ENCODE data around the gene FPR1.
"Not testable (repeated sequence)": the region's sequence is repeated elsewhere in the genome, so short reads cannot be mapped to it uniquely, and the experiment has no call there.

The FPR1 gene

DNA sequence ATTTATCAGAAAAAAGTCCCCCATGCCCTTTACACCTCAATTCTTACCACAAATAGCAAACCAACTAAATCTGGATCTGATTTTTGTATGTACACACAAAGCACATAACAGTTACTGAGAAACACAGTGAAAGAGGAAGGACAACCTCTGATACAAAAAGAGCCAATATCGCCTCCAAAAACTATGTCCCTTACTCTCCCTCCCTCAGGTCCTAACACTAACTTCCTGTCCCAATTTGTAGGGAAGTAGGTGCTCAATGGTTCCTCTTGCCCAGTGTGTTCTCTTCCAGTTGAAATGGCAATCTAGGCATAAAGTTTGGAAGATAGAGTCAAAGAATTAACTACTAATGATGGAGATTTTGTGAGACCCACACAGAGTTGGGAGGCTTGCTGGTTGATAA, 27.5 kb upstream of the FPR1 start:
- DNase-seq (ENCODE audit: low read depth), result no peak

DNA sequence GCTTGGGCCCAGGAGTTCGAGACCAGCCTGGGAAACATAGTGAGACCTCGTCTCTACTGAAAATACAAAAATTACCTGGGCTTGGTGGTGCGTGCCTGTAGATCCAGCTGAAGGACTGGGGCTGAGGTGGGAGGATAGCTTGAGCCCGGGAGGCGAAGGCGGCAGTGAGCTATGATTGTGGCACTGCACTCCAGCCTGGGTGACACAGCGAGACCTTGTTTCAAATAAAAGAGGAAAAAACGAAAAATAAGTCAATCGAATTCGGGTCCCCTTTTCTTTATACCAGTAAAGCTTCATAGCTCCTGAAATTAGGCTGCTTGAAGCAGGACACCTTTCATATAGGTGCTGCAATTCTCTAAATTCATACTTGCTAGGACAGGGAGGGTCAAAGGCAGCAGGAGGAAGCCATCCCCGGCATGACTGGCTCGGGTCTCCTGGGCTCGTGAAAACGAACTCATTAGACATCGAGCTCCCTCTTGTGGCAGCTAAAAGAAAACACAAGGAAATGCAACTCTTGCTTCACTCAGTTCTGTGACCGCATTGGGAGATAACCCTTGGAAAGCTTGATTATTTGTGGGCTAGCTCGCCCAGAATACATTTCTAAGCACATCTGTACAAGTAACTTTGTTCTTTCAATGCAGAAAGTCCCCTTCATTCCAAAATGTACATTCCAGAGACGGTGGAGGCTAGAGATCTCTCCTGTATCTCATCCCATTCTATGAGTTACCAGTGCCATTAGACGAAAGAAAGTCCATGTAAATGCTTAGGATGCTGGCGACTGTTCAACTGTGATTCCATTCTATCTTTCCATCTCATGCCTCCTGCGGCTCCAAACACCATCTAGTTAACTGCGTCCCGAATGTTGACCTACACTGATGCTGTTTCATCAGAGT, 26.1 kb upstream of the FPR1 start:
- DNase-seq (ENCODE audit: low read depth), result no peak

DNA sequence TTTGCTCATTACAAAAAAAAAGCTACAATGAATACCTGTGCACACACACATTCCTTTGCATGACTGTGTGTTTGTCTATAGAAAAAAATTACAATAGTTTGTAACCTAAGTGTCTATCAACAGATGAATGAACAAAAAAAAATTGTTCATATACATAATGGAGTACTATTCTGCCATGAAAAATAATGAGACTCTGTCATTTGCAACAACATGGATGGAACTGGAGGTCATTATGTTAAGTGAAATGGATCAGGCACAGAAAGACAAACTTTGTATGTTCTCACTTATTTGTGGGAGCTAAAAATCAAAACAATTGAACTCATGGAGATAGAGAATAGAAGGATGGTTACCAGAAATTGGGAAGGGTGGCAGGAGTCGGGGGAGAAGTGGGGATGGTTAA, 24.9 kb upstream of the FPR1 start:
- not testable (repeated sequence) for DNase-seq (ENCODE audit: low read depth)

DNA sequence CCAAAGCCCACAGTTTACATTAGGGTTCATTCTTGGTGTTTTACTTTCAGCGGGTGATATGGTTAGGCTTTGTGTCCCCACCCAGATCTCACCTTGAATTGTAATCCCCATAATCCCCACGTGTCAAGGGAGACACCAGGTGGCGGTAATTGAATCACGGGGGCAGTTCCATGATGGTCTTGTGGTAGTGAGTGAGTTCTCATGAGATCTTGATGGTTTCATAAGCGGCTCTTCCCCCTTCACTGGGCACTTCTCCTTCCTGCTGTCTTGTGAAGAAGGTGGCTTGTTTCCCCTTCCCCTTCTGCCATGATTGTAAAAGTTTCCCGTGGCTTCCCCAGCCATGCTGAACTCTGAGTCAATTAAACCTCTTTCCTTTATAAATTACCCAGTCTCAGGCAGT, 21.3 kb upstream of the FPR1 start:
- no peak for DNase-seq (ENCODE audit: low read depth)

DNA sequence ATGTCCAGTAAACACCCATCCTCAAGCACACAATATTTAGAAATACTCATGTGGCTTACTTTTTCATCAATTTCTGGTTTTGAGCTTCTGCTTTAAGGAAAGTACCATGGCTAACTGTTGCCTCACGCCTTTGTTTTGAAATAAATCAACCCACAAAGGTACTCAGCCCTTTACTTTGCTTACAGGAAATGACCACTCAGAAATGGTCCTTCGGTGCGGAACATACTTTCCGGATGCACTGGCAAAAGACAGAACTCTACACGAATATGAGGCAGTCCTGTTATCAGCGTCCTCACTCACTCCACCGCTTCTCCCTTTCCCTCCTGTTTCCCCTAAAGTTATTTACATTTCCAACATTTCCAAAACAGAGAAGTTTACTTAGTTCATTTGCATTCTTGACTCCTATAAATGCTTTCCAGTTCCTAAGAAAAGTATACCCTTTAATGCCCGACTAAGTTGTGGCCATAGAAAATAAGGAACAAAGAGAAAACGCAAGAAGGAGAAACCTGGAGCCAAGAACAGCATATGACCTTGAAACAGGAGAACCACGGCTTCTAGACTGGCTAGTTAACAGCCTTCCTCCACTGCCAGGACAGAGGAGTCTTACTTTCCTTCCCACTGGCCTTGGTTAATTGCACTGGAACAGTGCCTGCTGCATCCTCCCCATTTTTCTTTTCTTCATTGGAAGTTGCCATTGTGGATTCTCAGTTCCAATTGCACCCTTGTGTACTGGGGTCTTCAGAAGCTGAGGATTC, 19.9 kb upstream of the FPR1 start:
- no peak for DNase-seq (ENCODE audit: low read depth)

DNA sequence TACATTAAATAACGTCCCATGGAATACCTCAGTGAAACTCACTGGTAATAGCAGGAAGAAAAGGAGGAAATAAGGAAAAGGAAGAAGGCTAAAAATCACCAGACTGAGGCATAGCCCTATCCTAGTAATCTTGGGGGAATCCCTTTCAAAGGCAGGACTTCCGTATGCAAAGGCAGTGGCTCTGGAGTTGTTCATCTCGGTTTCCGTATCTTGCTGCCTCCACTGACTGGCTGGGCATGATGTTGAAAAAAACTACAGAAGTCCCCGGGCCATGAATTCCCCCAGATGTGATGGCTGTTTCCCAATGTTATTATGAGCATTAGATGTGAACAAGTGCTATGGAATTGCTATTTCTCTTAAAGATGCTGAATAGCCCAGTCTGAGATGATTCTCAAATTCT, 14.8 kb upstream of the FPR1 start:
- no peak for DNase-seq (ENCODE audit: low read depth)

DNA sequence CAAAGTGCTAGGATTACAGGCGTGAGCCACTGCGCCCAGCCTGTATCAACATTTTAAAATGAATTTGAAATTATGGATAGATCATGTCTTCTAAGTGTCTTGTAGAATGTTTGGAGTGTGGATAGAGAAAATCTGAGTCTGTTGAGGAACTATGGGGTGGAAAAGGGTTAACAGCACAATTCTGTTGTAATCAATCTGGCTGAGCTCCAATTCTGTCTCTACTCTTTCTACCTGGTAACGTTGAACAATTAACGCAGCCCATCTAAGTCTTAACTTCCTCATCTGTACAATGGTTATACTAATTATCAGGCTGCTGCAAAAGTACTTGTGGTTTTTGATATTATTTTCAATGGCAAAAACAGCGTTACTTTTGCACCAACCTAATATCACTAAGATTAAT, 13.4 kb upstream of the FPR1 start:
- no peak for DNase-seq (ENCODE audit: low read depth)

DNA sequence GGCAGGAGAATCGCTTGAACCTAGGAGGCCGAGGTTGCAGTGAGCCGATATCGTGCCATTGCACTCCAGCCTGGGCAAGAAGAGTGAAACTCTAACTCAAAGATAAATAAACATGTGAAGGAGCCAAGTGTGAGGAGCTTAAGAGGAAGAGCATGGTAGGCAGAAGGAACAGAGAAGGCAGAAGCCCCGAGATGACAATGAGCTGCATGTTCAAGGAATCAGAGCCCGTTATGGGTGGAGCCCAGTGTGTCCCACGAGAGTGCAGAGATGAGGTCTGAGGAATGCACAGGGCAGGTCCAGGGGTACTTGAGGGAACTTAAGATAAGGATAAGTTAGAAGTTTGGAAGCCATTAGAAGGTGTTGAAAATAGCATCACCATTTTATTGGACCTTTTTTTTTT, 10.0 kb upstream of the FPR1 start:
- no peak for DNase-seq (ENCODE audit: low read depth)

DNA sequence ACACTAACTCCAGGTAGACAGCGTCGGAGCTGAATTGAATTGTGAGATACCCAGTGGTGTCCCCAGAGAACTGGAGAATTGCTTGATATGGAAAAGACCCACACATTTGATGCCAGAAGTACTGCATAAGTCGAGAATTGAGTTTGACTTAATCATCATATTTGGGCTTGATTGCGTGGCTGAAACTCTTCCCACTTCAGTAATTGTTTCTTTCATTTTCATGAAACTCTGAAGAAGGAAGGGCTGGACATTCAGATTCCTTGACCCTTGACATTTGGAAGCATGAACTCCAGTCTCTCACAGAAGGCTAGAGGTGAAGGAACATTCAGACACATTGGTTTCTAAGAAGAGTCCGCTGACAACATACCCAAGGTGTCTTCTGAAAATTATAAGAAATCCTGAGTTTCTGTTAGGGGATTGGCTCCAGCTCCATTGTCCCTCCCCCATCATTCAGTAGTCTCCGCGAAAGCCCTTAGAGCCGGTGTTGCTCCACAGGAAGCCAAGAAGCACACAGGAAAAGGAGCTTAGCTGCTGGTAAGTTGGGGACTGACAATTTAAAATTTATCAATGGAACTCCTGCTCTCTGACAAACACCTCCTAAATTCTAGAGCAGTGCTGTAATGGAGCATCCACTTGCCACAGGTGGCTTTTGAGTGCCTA, 9.1 kb upstream of the FPR1 start, which contains the start of gene FPR2:
Gene FPR2 (plus strand): TSS at position 484 of the 660 bp plus-strand sequence. CDS start 7,479 bp downstream, outside the sequence.
- no peak for DNase-seq (ENCODE audit: low read depth)

DNA sequence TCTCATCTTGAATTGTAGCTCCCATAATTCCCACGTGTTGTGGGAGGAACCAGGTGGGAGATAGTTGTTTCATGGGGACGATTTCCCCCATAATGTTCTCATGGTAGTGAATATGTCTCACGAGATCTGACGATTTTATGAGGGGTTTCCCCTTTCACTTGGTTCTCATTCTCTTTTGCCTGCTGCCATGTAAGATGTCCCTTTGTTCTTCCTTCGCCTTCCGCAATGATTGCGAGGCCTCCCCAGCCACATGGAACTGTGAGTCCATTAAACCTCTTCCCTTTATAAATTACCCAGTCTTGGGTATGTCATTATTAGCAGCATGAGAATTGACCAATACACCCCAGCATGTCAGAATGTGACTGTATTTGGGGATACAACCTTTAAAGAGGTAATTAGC, 3.9 kb upstream of the FPR1 start:
- DNase-seq (ENCODE audit: low read depth), result no peak

DNA sequence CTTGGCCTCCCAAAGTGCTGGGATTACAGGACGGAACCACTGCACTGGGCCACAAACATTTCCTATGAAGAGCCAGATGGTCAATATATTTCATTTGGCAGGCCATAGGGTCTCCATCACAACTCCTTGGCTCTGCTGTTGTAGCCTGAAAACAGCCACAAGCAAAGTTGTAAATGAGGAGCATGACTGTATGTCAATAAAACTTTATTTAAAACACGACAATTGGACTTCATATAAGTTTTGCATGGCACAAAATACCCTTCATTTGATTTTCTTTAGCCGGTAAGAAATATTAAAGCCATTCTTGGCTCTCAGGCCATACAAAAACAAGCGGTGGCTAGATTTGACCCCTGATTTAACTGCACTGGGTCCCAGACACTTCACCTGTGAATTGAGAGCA, 3.1 kb upstream of the FPR1 start:
- DNase-seq (ENCODE audit: low read depth), result no peak

DNA sequence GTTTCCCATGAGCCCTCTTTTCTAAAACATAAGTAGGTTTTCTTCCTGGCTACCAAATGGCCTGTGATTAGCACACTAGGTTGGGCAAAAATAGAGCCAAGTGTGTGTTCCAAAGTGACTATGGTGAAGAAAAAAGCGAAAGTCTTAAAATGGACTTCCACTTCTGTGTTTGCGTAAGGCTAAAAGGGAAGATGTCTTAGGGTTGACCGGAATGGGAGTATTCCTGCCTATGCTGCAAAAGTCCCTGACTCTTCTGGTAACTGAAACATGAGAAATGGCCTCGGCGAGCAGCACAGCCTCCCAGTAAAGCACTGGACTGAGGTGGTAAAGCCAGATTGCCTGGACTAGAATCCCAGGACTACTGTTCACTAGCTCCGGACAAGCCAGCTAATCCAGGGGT, 2.4 kb upstream of the FPR1 start:
- no peak for DNase-seq (ENCODE audit: low read depth)

DNA sequence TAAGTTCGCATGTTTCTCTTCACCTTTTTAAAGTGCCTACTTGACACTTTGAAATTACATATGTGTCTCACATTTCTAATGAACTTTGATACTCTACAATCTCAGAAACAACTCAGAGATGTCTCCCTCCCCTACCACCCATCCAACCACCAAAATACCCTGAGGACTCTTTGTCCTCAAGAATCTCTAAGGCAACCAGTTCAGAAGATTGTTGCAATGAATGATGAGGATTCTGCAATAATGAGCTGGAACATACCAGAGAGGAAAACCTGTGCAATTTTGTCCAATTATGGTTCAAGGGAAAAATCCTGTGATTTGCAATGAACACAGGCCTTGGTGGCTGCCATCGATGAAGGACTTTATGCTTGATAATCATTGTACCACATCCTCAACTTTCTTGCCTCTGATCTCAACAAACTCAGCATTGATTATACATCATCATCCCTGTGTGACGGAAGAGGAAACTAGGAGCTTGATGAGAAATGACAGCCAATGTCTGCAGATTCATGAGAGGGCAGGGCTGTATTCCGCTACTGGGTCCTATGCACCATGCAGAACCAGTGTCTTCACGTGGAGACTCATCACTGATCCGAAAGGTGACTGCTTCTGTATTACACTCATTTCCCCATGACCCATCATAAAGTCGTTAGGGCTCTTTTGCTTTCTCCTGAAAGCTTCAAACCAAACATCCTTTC, 1.1 kb downstream of the FPR1 start:
- no peak for DNase-seq (ENCODE audit: low read depth)

DNA sequence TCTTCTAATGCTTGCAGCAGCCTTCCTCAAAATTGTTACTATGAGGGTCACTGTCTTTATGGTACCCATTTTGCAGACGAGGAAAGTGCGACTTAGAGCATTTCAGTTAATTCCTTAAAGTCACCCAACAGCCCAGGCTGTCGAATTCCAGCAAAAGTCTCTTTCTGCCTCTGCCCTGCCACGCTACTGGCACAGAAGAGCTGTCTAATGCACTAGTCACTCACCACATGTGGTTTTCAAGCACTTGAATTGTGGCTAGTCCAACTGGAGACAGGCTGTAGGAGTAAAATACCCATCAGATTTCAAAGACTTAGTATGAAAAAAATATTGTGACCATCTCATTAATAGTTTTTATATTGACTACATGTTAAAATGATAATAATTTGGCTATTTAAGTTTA, 1.7 kb downstream of the FPR1 start:
- DNase-seq (ENCODE audit: low read depth), result no peak

DNA sequence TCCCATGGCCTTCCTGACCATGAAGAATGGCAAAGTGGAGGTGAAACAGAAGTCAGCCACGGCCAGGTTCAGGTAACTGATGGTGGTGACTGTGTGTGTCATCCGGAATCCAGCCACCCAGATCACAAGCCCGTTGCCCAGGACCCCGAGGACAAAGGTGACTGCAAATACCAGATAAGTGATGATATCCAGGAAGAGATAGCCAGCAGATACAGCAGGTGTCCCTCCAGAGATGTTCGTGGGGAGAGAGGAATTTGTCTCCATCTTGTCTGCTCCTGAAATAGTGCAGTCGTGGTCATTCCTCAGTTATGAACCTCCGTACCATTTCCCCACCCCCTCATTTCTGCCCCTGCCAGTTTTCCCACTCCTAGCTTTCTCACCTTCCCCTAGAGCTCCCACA, 4.9 kb downstream of the FPR1 start:
- DNase-seq (ENCODE audit: low read depth), result no peak

DNA sequence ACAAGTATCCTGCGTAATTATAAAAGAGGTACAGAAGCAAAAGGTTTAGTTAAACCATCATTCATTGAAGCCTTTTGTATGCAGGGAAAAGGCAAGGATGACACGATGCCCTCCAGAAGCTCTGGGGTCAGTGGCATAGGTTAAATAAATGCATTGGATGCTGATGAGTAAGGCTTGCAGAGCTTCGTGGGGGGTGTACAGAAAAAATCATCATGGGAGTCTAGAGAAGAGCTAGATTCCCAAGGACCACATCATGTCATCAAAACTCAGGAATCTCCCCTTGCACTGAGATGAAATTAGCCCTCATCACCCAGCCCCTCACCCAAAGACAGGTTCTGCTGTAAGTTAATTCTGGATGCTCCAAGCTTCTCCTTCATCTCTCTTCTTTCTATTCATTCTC, 8.3 kb downstream of the FPR1 start:
- DNase-seq (ENCODE audit: low read depth), result no peak

DNA sequence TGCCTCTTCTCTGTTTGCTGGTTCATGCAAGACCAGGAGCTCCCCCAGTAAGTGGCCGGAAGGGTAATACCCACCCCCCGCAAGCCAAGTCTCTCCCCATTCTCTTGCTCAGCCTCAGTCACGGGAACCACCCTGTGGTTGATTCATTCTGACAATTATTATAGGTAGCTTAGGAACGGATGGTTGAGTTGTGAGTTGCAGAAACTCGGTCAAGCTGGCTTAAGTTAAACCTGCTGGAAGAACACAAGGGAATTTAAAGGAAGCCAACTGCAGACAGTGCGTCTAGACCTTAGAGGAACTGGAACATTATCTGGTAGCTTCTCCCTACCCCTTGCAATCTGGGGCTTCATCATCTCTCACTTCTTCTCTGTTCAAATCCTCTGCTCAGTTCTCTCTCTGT, 8.9 kb downstream of the FPR1 start:
- DNase-seq (ENCODE audit: low read depth), result no peak

DNA sequence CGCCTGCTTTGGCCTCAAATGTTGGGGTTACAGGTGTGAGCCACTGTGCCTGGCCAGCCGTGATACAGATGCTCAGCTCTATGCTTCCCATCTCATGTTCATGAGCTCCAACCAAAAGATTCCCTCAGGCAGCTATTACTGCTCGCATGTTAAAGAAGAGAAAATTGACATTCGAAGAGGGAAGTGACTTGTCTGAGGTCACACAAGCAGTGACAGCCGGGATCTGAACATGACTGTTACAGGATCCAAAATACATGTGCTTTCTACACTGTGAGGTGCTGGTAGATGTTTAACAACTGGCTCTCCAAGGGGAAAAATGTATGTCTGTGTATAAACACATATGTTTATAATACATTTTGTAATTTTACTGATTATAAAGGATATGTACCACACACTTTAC, 11.3 kb downstream of the FPR1 start:
- DNase-seq (ENCODE audit: low read depth), result no peak

DNA sequence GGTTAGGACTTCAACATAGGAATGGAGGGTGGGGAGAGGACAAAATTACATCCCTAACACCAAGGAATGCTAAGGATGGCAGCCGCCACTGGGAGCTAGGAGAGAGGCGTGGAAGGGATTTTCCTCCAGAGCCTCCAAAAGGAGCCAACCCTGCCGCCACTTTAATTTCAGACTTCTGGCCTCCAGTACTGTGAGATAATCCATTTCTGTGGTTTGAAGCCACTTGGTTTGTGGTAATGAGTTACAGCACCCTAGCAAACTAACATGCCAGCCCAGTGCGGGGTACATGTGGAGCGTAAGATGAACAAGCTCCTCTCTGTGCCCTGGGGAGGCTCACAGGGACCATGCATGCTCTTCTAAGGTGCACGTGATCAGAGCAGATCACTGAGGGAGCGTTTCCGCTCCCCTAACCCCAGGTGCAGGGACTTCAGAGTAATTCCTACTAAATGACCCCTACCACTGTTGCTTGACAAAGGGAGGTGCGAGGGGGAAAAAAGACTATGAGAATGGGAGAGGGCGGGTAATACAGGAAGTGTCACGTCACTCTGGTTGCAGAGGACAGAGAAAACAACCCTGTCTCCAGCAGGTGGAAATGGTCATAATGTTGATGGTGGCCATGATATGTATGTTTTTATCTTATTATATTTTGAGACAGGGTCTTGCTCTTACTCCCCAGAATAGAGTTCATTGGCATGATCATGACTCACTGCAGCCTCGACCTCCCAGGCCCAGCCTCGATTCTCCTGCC, 12.0 kb downstream of the FPR1 start:
- no peak for DNase-seq (ENCODE audit: low read depth)

DNA sequence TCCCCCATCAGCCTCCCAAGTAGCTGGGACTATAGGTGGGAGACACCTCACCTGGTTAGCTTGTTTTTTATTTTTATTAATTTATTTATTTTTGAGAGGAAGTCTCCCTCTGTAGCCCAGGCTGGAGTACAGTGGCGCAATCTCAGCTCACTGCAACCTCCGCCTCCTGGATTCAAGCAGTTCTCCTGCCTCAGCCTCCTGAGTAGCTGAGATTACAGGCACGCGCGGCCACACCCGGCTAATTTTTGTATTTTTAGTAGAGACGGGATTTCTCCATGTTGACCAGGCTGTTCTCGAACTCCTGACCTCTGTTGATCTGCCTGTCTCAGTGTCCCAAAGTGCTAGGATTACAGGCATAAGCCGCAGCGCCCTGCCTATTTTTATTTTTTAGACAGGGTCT, 13.2 kb downstream of the FPR1 start:
- DNase-seq (ENCODE audit: low read depth), result not testable (repeated sequence)

DNA sequence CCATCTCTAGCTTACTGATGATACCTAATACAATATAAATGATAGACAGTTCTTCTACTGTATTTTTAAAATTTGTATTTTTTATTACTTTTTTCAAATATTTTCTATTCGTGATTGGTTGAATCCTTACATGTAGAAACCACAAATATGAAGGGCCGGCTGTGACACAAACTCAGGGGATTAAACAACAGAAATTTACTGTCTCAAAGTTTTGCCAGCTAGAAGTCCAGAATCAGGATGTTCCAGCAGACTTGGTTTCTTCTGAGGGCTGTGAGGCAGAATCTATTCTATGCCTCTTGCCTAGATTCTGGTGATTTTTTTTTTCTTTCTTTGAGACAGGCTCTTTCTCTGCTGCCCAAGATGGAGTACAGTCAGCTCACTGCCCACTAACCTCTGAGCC, 13.8 kb downstream of the FPR1 start:
- DNase-seq (ENCODE audit: low read depth), result no peak

DNA sequence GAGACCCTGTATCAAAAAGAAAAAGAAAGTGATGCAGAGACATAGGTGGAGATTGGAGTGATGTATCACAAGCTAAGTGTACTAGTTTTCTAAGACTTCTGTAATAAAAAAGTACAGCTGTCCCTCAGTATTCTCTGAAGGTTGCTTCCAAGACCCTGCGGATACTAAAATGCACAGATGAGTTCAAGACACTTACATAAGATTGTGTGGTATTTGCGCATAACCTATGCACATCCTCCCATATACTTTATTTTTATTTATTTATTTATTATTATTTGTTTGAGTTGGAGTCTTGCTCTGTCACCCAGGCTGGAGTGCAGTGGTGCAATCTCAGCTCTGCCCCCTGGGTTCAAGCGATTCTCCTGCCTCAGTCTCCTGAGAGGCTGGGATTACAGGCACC, 14.3 kb downstream of the FPR1 start:
- DNase-seq (ENCODE audit: low read depth), result no peak

Data from activated T-helper 1 cell treated with Interleukin-2 at 50 U/mL for 16 hours (primary cell).